ENCODE measurements around the gene MS4A3.
"Not testable (repeated sequence)": the region's sequence is repeated elsewhere in the genome, so short reads cannot be mapped to it uniquely, and the experiment has no call there.

MS4A3 gene, protein sequence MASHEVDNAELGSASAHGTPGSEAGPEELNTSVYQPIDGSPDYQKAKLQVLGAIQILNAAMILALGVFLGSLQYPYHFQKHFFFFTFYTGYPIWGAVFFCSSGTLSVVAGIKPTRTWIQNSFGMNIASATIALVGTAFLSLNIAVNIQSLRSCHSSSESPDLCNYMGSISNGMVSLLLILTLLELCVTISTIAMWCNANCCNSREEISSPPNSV

DNA sequence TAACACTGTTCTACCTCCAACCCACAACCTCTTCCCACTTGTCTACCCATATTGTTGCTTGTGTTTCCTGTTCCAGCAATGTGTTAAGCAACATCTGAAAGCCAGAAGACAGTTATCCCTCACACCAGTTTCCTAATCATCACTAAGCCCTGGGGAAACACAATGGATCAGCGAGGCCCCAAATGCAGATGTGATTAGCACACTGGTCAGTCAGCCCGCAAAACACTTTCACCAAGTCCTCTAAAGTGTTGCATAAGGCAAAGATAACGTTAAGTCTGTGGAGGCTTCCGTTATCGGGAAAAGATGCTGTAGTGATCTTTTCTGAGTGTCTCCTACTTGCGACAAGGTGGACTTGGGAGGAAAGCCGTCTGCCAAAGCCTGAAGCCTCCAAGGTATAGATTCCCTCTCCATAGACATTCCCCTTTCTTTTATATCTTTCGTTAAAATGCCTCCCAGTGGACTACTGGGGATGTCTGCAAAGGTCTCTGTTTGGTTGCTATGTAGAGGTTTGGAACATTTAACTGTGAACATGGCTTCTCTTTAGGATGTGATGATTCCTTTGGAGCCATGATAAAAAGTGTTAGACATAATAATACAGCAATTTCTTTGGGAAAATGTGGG lies at the start of gene MS4A3:
MS4A3 (plus strand) TSS at position 317 of the 621 bp plus-strand sequence. CDS start 4,496 bp downstream, outside the sequence.
- DNase-seq (ENCODE audit: low read depth in 3 of 3), result no peak

DNA sequence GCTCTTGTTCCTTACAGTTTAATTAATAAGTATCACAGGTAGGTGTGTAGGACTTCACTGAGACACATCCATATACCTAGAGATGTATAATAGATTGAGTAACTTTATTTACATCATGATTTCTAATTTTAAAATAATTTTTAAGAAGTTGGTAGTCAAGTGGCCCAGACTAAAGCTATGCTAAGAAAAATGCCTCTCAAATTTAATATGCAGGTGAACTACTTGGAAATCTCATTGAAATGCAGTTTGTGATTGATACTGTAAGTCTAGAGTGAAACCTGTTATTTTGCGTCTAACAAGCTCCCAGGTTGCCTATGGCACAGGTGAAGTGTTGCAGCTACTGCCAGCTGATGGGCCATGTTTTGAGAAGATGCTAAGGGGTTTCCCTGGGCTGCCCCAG lies 39.6 kb upstream of the MS4A3 start, which contains the start of gene OOSP4B:
OOSP4B (plus strand) TSS at position 301 of the 400 bp plus-strand sequence.
- DNase-seq (ENCODE audit: low read depth in 3 of 3), result no peak

DNA sequence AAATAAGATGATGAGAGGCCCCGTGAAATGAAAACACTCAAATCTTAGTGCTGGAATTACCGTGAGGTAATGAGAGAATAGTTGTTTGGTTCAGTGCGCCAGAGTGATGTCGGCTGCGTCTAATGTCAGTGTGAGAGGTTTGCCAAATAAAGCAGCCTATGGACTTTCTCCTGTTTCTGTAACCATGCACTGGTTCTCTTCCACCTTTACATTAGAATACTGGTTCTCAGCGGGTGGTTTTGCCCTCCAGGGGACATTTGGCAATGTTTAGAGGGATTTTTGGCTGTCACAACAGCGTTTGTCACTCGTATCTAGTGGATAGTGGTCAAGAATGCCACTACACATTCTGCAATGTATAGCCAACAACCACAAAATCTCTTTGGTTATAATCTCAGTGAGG lies 38.4 kb upstream of the MS4A3 start:
- no peak for DNase-seq (ENCODE audit: low read depth in 3 of 3)

DNA sequence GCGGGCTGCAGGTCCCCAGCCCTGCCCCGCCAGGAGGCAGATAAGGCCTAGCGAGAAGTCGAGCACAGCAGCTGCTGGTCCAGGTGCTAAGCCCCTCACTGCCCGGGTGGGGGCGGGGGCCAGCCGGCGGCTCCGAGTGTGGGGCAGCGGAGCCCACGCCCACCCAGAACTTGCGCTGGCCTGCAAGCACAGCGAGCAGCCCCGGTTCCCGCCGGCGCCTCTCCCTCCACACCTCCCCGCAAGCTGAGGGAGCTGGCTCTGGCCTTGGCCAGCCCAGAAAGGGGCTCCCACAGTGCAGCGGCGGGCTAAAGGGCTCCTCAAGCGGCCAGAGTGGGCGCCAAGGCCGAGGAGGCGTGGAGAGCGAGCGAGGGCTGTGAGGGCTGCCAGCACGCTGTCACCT lies 36.1 kb upstream of the MS4A3 start:
- not testable (repeated sequence) for DNase-seq (ENCODE audit: low read depth in 3 of 3)

DNA sequence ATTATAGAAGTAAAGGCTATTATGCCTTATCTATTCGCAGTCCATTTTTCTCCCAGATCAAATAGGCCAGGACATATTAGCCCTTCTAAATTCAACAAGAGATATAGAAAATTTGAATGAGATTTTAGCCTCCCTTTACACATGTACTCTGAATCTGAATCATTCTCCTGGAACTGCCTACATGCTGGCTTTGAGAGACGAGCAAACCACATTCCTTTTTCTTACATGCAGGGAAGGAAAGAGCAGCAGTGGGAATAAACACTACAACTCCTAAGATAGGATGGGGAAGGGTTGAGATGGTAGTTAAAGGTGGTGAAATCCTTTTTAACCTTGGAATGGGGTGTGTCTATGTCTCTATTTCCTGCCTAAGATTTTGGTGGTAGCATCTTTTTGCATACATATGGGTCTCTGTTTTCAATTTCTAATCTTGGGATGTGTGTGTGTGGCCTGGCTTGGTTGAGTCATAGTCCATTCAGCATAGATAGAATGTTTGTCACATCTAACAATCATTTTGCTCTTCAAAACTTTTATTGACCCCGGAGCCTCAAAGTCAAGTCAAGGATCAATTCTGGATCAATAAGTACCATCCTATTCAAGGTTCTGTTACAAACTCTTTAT lies 27.3 kb upstream of the MS4A3 start:
- no peak for DNase-seq (ENCODE audit: low read depth in 3 of 3)

DNA sequence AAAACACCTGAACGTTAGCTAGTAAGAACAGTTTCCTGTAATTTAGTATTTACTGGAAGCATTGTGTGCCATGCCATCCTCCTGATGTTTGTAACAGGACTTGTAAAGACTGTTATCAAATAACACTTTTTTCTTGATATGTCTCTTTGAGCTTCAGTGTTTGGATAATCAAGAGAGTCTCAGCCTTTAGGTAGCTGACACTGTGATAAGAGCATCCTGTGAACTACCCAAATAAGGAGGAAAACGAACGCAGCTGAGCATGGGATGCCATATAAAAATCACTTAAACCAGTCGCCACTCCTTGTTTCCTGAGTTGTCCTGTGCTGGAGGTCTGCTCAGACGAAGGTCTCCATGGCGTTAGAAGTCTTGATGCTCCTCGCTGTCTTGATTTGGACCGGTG lies 16.4 kb upstream of the MS4A3 start, which contains the start of gene OOSP2:
OOSP2 (plus strand) TSS at position 301 of the 400 bp plus-strand sequence; CDS start at position 352, 51 bp downstream.
- no peak for DNase-seq (ENCODE audit: low read depth in 3 of 3)

DNA sequence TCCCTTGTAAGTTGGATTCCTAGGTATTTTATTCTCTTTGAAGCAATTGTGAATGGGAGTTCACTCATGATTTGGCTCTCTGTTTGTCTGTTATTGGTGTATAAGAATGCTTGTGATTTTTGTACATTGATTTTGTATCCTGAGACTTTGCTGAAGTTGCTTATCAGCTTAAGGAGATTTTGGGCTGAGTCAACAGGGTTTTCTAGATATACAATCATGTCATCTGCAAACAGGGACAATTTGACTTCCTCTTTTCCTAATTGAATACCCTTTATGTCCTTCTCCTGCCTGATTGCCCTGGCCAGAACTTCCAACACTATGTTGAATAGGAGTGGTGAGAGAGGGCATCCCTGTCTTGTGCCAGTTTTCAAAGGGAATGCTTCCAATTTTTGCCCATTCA lies 6.0 kb upstream of the MS4A3 start:
- DNase-seq (ENCODE audit: low read depth in 3 of 3), result not testable (repeated sequence)

DNA sequence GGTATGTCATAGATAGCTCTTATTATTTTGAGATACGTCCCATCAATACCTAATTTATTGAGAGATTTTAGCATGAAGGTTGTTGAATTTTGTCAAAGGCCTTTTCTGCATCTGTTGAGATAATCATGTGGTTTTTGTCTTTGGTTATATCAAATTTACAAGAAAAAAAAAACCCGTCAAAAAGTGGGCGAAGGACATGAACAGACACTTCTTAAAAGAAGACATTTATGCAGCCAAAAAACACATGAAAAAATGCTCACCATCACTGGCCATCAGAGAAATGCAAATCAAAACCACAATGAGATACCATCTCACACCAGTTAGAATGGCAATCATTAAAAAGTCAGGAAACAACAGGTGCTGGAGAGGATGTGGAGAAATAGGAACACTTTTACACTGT lies 5.6 kb upstream of the MS4A3 start:
- DNase-seq (ENCODE audit: low read depth in 3 of 3), result not testable (repeated sequence)

DNA sequence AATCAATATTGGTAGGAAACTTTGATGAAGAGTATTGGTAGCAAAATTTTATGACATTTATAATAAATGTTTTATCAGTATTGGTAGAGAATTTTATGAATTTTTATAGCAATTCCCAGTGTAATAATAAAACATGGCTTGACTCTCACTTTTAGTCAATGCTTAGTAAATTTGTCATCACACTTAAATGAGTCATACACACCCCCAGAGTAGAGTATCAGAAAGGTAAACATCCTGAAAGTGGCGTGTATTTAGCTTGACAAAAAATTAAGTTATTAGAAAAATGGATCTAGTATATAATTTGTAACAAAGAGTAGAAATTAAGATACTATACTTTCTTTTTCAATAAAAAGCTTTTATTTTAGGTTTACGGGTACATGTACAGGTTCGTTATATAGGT lies 2.6 kb downstream of the MS4A3 start:
- DNase-seq (ENCODE audit: low read depth in 3 of 3), result no peak

DNA sequence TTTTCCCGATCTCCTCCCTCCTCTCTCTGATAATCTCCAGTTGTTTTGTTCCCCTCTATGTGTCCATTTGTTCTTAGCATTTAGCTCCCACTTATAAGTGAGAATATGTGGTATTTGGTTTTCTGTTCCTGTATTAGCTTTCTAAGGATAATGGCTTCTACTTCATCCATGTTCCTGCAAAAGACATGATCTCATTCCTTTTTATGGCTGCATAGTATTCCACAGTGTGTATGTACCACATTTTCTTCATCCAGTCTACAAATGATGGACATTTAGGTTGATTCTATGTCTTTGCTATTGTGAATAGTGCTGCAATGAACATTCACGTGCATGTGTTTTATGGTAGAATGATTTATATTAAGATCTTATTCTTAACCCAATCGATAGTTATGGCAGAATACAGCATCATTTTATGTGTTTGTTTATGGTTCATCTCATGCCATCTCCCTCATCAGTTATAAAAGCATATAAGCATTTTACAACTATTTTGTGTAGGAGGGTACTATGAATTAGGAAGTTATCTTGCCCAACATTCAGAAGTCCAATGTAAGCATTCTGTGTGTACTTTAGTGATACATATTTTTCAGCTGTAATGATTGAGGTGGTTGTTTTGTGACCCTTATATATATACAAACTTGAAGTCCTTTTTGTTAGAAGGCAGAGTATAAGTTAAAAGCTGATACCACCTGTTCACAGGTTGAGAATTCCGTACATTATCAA lies 3.2 kb downstream of the MS4A3 start:
- DNase-seq (ENCODE audit: low read depth in 3 of 3), result no peak

DNA sequence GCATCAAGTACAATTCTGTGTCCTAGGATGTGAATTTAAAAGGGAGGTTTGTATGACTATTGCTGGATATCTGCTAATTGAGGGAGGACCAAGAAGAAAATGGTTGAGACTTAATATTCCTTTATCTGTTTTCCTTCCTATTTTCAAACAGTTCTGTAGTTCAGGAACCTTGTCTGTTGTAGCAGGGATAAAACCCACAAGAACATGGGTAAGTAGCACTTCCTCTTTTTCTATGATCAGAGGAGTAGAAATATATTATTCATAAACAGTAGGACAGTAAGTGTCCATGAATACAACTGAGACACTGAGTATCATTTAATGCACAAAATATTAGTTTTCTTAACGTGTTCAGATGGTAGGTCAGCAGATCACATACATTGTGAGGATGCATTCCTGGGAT lies 7.6 kb downstream of the MS4A3 start:
- DNase-seq (ENCODE audit: low read depth in 3 of 3), result no peak

DNA sequence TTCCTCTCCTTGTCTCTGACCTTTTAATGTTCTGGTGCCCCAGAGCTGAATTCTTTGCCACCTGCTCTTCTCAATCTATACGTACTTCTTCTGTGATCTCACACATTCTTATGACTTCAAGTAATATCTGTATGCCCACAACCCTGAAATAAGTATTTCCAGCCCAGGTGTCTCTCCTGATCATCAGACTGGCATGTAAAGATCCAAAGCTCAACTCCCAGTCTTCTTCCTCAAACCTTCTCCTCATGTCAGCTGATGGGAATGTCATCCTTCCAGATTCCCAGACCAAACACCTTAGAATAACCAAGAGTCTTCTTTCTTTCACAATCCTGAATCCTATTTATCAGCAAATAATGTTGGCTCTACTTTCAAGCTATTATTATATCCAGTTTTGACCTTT lies 9.3 kb downstream of the MS4A3 start:
- DNase-seq (ENCODE audit: low read depth in 3 of 3), result no peak

DNA sequence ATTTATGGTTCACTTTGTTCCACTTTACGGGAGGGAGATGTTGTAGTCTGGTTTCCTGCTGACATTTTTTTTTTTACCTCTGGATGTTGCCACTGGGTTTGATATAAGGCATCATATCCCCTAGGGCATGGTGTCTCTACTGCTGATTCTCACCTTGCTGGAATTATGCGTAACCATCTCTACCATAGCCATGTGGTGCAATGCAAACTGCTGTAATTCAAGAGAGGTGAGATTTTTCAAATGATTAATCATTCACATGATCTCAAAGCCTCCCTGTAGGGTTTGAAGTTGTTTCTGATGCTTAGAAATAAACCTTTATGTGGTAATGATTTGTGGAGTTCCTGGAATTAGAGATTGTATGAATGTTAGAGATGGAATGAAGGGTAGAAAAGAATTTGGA lies 13.0 kb downstream of the MS4A3 start:
- no peak for DNase-seq (ENCODE audit: low read depth in 3 of 3)

DNA sequence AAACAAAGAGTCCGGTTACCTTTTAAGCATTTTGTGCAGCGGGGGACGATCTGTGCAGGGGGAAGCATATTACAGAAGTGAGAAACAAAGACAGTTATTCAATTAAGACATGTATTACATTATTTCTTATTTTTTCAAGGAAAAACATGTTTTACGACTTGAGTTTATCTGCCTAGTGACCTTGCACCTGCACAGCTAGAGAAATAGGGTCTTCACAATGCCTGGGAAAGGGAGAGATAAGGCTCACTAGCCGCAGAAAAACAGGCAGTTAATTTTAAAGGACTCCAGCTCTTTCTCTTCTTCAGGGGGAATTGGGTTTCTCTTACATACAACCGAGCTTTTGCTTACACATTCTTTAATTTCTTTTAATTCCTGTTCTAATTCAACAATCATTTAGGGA lies 15.2 kb downstream of the MS4A3 start:
- not testable (repeated sequence) for DNase-seq (ENCODE audit: low read depth in 3 of 3)

DNA sequence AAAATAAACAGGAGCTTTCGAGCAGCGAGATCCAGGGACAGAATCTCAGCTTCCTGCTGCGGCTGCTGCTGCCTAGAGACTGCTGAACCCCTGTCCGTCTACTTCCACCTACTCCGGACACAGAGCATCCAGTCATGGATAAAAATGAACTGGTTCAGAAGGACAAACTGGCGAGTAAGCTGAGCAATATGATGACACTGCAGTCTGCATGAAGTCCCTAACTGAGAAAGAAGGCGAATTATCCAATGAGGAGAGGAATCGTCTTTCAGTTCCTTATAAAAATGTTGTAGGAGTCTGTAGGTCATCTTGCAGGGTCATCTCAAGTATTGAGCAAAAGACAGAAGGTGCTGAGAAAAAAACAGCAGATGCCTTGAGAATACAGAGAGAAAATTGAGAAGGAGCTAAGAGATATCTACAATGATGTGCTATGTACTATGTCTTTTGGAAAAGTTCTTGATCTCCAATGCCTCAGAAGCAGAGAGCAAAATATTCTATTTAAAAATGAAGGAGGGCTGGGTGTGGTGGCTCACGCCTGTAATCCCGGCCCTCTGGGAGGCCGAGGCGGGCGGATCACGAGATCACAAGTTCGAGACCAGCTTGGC lies 20.9 kb downstream of the MS4A3 start:
- no peak for DNase-seq (ENCODE audit: low read depth in 3 of 3)

DNA sequence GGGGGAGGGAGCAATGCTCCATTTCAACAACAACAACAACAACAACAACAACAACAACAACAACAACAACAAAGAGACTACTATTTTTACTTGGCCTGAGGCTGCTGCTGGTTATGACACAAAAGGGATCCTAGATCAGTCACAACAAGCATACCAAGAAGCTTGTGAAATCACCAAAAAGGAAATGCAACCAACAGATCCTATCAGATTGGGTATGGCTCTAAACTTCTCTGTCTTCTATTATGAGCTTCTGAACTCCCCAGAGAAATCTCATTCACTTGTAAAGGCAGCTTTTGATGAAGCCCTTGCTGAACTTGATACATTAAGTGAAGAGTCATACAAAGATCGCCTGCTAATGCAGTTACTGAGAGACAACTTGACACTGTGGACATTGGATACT lies 21.5 kb downstream of the MS4A3 start:
- no peak for DNase-seq (ENCODE audit: low read depth in 3 of 3)

DNA sequence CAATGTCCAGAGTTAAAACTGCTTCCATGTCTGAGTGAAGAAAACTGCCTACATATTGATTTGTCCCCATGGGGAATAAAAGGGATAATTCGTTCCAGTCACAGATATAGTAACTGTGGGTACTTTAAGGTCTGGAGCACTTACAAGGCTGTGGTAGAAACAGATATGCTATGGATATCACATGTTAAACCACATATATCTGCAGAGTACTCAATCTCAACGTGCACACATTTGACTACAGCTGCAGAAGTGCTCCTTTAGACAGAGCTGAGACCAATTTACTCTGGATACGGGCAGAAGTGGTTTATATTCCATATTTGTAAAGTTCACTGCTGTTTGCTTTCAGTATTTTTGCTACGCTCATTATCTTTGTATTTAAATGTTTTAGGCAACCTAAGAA lies 22.3 kb downstream of the MS4A3 start:
- no peak for DNase-seq (ENCODE audit: low read depth in 3 of 3)

DNA sequence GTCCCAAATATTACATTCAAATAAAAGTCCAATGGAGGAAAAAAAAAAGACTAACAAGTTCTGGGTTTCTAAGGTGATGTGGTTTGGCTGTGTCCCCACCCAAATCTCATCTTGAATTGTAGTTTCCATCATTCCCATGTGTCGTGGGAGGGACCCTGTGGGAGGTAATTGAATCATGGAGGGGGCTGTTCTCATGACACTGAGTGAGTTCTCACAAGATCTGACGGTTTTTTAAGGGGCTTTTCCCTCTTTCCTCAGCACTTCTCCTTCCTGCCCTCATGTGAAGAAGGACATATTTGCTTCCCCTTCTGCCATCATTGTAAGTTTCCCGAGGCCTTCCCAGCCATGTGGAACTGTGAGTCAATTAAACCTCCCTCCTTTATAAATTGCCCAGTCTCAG lies 24.1 kb downstream of the MS4A3 start:
- DNase-seq (ENCODE audit: low read depth in 3 of 3), result no peak

DNA sequence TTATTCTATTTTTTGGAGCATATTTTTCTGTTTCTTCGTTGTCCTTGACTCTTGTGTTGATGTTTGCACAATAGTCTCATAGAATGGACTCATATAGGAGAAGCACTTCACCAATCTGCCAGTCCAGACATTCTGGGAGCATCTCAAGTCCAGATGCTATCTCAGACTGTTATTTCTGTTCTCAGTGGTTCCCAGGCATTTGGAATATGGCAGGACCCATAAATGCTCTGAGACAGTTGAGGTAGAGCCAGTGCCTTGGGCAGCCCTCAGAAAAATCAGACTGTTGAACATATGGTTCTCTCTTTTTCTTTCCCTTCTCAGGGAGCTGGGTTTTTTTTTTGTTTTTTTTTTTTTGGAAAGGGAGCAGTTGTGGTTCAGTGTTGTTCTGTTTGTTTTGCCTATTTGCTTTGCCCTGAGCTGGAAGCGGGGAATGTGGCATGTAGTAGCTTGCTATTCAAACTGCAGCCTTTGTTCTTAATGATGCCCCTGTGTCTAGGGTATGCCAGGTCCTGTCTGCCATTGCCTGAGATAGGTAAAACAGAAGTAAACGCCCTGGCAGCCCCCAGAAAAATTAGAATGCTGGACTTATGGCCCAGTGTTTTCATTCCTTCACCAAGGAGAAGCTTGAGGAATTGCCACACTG lies 28.3 kb downstream of the MS4A3 start:
- DNase-seq (ENCODE audit: low read depth in 3 of 3), result no peak

DNA sequence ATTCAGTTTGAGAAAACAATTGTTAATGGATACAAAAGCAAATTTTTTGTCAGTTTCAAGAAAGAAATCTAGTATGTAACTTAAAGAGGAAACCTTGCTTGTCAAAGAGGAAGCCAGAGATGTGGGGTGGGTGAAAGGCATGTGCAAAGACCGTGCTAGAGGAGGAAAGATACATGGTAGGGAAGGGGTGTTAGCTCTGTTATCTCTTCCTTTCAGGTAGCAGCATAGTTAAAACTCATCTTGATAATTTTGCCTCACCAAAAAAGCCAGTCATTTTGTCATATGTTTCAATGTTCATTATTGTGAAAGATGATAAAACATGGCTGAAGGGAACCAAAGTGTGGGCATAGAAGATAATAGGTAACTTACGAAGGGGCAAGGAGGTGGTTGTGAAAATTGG lies 29.4 kb downstream of the MS4A3 start:
- DNase-seq (ENCODE audit: low read depth in 3 of 3), result no peak

DNA sequence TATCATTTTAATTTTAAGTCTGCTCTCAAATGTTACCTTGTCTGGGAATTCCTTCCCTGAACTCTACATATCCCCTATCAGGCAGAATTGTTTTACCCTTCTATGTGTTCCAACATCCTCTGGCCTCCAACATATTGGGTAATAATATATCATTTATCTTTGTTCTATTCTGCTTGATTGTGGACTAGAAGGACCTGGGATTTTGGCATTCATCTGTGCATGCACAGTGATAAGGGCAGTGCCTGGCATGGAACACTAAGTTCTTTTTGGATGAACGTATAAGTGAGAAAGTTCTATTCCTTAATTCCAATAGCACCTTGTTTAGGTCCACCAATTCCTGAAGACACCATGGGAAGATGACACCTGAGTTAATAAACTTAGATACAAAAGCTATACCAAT lies 30.8 kb downstream of the MS4A3 start:
- no peak for DNase-seq (ENCODE audit: low read depth in 3 of 3)

DNA sequence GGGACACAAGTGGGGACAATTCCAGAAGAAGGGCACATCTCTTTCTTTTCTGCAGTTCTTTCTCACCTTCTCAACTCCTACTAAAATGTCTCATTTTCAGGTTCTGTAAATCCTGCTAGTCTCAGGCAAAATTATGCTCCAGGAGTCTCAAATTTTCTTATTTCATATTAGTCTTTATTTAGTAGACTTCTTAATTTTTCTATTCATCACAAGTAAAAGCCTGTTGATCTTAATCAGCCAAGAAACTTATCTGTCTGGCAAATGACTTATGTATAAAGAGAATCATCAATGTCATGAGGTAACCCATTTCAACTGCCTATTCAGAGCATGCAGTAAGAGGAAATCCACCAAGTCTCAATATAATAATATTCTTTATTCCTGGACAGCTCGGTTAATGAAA lies 31.9 kb downstream of the MS4A3 start, which contains the start of gene MS4A2:
MS4A2 (plus strand) TSS at position 301 of the 400 bp plus-strand sequence. CDS start 102 bp downstream, outside the sequence.
- no peak for DNase-seq (ENCODE audit: low read depth in 3 of 3)
